ENCODE measurements around the gene CNPY4. TPM values are rescaled to one million over a fixed set of nuclear protein-coding genes. Genes with fewer than 3 reads are reported as not detected.
"Not testable (repeated sequence)": the region's sequence is repeated elsewhere in the genome, so short reads cannot be mapped to it uniquely, and the experiment has no call there.

The CNPY4 gene
- total and polyA plus RNA-seq, 10 of the 15 experiments (the other 5 are each of a cell fraction or from before 2014, with no cell fraction given) = 2.5 to 9.2 (median 6.8) TPM

DNA sequence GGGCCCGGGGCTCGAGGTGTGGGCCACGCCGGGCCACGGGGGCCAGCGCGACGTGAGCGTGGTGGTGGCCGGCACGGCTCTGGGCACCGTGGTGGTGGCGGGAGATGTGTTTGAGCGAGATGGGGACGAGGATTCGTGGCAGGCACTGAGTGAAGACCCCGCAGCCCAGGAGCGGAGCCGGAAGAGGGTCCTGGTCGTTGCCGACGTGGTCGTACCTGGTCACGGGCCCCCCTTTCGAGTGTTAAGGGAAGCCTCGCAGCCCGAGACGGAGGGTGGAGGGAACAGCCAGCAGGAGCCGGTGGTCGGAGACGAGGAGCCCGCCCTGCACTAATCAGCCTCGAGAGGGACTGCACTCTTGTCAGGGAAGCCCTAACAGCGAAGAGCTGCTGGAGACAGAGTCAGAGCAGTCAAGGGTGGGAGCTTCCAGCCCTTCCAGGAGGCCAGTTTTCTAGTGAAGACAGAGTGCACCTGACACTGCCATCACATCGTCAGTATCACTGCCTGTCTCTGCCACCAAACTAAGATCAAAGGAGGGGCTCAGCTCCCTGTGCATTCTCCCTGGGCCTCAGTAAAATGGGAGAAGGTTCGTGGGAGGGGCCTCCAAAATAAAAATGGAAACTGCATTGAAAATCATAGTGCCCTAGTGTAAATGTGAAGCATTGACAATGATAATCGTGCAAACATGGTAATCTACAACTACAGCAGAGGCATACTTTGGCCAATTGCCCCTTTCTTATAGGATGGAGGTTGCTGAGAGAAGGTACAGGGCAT is 8.6 kb downstream of the CNPY4 start (continued):
- TF ChIP-seq TCF3 (IDR thresholded peaks at IDR 0.05; ENCODE audit: borderline replicate concordance, insufficient read depth, low read depth, low read length) (no peak), TAF1 (IDR thresholded peaks at IDR 0.05; ENCODE audit: borderline replicate concordance, low read depth, low read length) (no peak), MTA3 (IDR thresholded peaks at IDR 0.05; ENCODE audit: borderline replicate concordance, low read length) (no peak), ATF7 (IDR thresholded peaks at IDR 0.05; ENCODE audit: low read depth) (no peak), STAT3 (IDR thresholded peaks at IDR 0.05; ENCODE audit: low read depth, low read length) (no peak), PAX8 (IDR thresholded peaks at IDR 0.05) (no peak), CBX5 (IDR thresholded peaks at IDR 0.05; ENCODE audit: low read depth) (no peak), CHD4 (IDR thresholded peaks at IDR 0.05) (no peak), SMC3 (IDR thresholded peaks at IDR 0.05; ENCODE audit: borderline replicate concordance, low read length) (no peak)
- TF ChIP-seq, protein P1, sequence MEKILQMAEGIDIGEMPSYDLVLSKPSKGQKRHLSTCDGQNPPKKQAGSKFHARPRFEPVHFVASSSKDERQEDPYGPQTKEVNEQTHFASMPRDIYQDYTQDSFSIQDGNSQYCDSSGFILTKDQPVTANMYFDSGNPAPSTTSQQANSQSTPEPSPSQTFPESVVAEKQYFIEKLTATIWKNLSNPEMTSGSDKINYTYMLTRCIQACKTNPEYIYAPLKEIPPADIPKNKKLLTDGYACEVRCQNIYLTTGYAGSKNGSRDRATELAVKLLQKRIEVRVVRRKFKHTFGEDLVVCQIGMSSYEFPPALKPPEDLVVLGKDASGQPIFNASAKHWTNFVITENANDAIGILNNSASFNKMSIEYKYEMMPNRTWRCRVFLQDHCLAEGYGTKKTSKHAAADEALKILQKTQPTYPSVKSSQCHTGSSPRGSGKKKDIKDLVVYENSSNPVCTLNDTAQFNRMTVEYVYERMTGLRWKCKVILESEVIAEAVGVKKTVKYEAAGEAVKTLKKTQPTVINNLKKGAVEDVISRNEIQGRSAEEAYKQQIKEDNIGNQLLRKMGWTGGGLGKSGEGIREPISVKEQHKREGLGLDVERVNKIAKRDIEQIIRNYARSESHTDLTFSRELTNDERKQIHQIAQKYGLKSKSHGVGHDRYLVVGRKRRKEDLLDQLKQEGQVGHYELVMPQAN (conservative IDR thresholded peaks at IDR 0.05) = 0 out of 2 replicates have a peak, but pooled peaks have one; percentile 18

DNA sequence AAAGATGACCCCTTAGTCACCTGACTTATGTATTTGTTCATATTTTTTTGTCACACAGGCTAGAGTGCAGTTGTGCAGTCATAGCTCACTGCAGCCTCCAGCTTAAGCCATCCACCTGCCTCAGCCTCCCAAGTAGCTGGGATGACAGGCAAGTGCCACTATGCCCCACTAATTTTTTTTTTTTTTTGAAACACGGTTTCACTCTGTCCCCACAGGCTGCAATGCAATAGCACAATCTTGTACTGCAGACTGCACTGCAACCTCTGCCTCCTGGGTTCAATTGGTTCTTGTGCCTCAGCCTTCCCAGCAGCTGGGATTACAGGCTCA is 9.2 kb downstream of the CNPY4 start:
- Histone ChIP-seq H3K4me1 (ENCODE audit: control insufficient read depth, insufficient read depth, low read length) (peaks cover 17% of the 10 kb centered on the region), H3K9ac (ENCODE audit: control insufficient read depth, insufficient read depth, low read length) (no peak overlapping the region), H3K36me3 (ENCODE audit: control insufficient read depth in 2 of 2, insufficient read depth in 2 of 2, low read length in 1 of 2) (no peaks in the 10 kb centered on the region), H3K27me3 (replicated peaks in 1 of 2; ENCODE audit: control insufficient read depth in 2 of 2, insufficient read depth in 2 of 2, low read length in 1 of 2) (no peaks in the 10 kb centered on the region), H3K4me2 (ENCODE audit: control insufficient read depth, insufficient read depth) (peak overlapping the region; percentile 81), H3K79me2 (ENCODE audit: control insufficient read depth, insufficient read depth, low read length) (peaks cover 13% of the 10 kb centered on the region), H3K4me3 (no peak overlapping the region), H3K9me3 (replicated peaks; ENCODE audit: control insufficient read depth, insufficient read depth, low read length) (no peaks in the 10 kb centered on the region), H3K27ac (ENCODE audit: control insufficient read depth, insufficient read depth) (no peak overlapping the region), H2AFZ (ENCODE audit: control insufficient read depth, low read depth, low read length) (no peak overlapping the region), H4K20me1 (ENCODE audit: control insufficient read depth, insufficient read depth) (no peaks in the 10 kb centered on the region)
- 0% methylated on average over 1 of the region's 1 CpG for WGBS (ENCODE audit: insufficient coverage, insufficient replicate concordance, low lambda C conversion rate, missing lambda C conversion rate)
- no peak for DNase-seq (ENCODE audit: low read depth, low spot score)
- ChIA-PET RAD21 (ENCODE audit: unreplicated experiment) (interaction anchor here (1.4 to 5.1 kb wide), 9 partner anchors 9 to 214 kb away, joined by 3 to 31 read pairs (median 7); partner anchors contain the start of gene ZKSCAN1), SMC1A (ENCODE audit: uncharacterized antibody, unreplicated experiment) (interaction anchor here (0.6 to 3.1 kb wide), 12 partner anchors 10 to 215 kb away, joined by 3 to 17 read pairs (median 4); partner anchors contain the start of genes AP4M1 and MCM7), CTCF (interaction anchor here (0.5 to 7.9 kb wide), 14 partner anchors 9 to 216 kb away, joined by 3 to 107 read pairs (median 4); partner anchors contain the start of genes AZGP1, MCM7 and PVRIG), POLR2A (interaction anchor here (0.6 to 2.2 kb wide), 6 partner anchors 9 to 442 kb away, joined by 3 to 8 read pairs (median 4); partner anchors contain the start of genes AP4M1, CNPY4, MCM7 and TRIM4)
- TF ChIP-seq SUZ12 (IDR thresholded peaks at IDR 0.05; ENCODE audit: unreplicated experiment) (no peak), CHD2 (IDR thresholded peaks at IDR 0.05; ENCODE audit: borderline replicate concordance, low read depth, low read length) (no peak), GABPA (IDR thresholded peaks at IDR 0.05; ENCODE audit: low read depth) (no peak)
- no TSS peak for BruUV-seq (replicated peaks)
- intact Hi-C loops (cut with micrococcal nuclease; ENCODE audit: unreplicated experiment) (loop anchor here (5.0 kb wide), 2 partner anchors 136 to 151 kb away; partner anchors contain the start of gene AZGP1), in situ Hi-C loops (cut with MboI) (no loop called here)
- FAIRE-seq = no peak
- ATAC-seq = no peak

DNA sequence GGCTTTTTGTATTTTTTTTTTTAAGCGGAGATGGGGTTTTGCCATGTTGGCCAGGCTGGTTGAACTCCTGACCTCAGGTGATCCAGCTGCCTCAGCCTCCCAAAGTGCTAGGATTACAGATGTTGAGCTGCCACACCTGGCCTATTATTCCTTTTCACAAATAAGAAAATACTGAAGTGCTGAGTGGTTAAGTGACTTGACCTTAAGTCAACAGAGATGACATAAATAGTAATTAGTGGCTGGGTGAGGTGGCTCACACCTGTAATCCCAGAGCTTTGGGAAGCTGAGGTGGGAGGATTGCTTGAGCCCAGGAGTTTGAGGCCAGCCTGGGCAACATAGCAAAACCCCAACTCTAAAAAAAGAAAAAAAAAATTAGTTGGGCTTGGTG is 10.8 kb downstream of the CNPY4 start:
- not testable (repeated sequence) for ATAC-seq; H2AFZ ChIP-seq (ENCODE audit: control insufficient read depth, low read depth, low read length); H3K27ac ChIP-seq (ENCODE audit: control insufficient read depth, insufficient read depth); FAIRE-seq; BruUV-seq (replicated peaks); H3K4me3 ChIP-seq; DNase-seq (ENCODE audit: low read depth, low spot score); H3K9ac ChIP-seq (ENCODE audit: control insufficient read depth, insufficient read depth, low read length); H3K9me3 ChIP-seq (replicated peaks; ENCODE audit: control insufficient read depth, insufficient read depth, low read length); H3K36me3 ChIP-seq (ENCODE audit: control insufficient read depth in 2 of 2, insufficient read depth in 2 of 2, low read length in 1 of 2); H4K20me1 ChIP-seq (ENCODE audit: control insufficient read depth, insufficient read depth); H3K4me2 ChIP-seq (ENCODE audit: control insufficient read depth, insufficient read depth); H3K27me3 ChIP-seq (replicated peaks in 1 of 2; ENCODE audit: control insufficient read depth in 2 of 2, insufficient read depth in 2 of 2, low read length in 1 of 2)
- CTCF ChIA-PET = interaction anchor here (0.6 to 7.9 kb wide), 24 partner anchors 8 to 765 kb away, joined by 3 to 107 read pairs (median 4); partner anchors contain the start of genes AZGP1, LAMTOR4, PVRIG and ZSCAN21
- RAD21 ChIA-PET (ENCODE audit: unreplicated experiment) = interaction anchor here (0.9 to 5.1 kb wide), 12 partner anchors 17 to 217 kb away, joined by 3 to 31 read pairs (median 6); partner anchors contain the start of genes AP4M1, LAMTOR4 and ZKSCAN1
- POLR2A ChIA-PET = interaction anchor here (0.7 to 2.2 kb wide), 5 partner anchors 10 to 215 kb away, joined by 3 to 8 read pairs (median 5); partner anchors contain the start of genes CNPY4, LAMTOR4 and TRIM4
- Histone ChIP-seq H3K4me1 (ENCODE audit: control insufficient read depth, insufficient read depth, low read length) (peaks cover 14% of the 10 kb centered on the region), H3K79me2 (ENCODE audit: control insufficient read depth, insufficient read depth, low read length) (peaks cover 13% of the 10 kb centered on the region)
- WGBS (ENCODE audit: insufficient coverage, insufficient replicate concordance, low lambda C conversion rate, missing lambda C conversion rate) = 100% methylated on average over 1 of the region's 1 CpG
- in situ Hi-C loops (cut with MboI) (loop anchor here (5.0 kb wide), 1 partner anchor 277 kb away; no protein-coding TSS in a partner anchor), intact Hi-C loops (cut with micrococcal nuclease; ENCODE audit: unreplicated experiment) (loop anchor here (5.0 kb wide), 3 partner anchors 212 to 277 kb away; no protein-coding TSS in a partner anchor)
- SMC1A ChIA-PET (ENCODE audit: uncharacterized antibody, unreplicated experiment) = interaction anchor here (0.7 to 3.1 kb wide), 12 partner anchors 10 to 239 kb away, joined by 3 to 17 read pairs (median 5); partner anchors contain the start of genes AP4M1, MCM7 and TRIM4

Measured in GM12878 (cell line).